SH-SY5Y (cell line): Measurements from ENCODE around the gene PPP1R8.

ENCODE experiments used
- GATA2 ChIP-seq: IDR thresholded peaks from 2 replicates; pipeline ENCODE4 v1.6.1; 2011; ENCODE audit warnings: mild to moderate bottlenecking, low read depth, low read length
- GATA3 ChIP-seq: IDR thresholded peaks from 2 replicates; pipeline ENCODE4 v1.6.1; 2011; ENCODE audit warnings: low read depth, mild to moderate bottlenecking, low read length, moderate library complexity

The PPP1R8 gene

DNA sequence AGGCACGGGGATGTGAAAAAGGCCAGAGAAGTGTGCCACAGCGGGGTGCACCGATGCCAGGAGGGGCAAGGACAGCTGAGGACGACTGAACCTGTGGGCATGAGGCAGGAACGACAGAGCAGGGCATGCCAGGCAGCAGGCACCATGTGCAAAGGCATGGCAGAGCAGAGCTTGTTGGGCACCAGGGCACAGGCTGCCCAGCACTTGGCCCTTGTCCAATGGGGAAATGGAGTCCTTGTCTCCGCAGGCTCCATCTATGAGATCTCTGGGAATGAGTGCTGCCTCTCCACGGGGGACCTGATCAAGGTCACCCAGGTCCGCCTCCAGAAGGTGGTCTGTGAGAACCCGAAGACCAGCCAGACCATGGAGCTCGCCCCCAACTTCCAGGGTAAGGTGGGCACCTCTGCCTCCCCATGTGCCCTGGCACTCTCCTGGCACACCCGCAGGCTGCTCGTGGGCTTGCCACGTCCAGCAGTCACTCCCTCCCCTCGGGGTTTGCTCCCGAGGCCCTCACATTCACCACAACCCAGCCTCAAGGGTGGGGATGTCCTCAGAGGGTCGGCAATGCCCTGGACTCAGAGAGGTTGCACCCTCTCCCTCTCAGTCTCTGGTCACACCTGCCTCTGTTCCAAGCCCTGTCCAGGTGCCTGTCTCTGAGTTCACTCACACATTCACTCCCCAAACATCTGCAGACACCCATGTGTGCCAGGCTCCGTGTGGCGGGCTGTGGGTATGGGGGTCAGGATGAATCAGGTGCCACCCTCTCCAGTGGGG is 45.9 kb downstream of the PPP1R8 start:
- TF ChIP-seq GATA2 (no peak), GATA3 (no peak)

DNA sequence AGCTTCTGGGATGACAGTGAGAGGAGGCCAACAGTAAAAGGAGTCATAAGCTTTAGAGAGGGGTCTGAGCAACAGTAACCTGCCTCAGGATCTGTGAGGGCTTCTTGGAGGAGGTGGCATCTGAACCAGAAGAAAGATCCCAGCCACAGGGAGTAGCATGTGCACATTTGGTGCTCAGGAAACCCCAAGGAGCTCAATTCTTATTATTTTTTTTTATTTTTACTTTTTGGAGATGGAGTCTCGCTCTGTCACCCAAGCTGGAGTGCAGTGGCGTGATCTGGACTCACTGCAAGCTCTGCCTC is 46.5 kb downstream of the PPP1R8 start:
- TF ChIP-seq GATA2 (no peak), GATA3 (no peak)

DNA sequence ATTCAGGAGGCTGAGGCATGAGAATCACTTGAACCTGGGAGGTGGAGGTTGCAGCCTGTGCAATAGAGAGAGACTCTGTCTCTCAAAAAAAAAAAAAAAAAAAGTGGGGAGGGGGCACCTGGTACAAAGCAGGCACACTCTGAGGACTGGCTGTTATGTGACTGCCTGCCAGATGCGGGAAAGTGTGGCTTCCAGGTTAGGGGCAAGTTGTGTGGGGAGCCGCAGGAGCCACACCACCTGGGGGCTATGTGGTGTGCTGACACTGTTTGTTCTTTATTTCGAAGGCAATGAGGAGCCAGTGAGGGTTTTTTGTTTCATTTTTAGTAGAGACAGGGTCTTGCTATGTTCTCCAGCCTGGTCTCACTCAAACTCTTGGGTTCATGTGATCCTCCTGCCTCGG is 47.5 kb downstream of the PPP1R8 start:
- TF ChIP-seq GATA2 (no peak), GATA3 (no peak)

DNA sequence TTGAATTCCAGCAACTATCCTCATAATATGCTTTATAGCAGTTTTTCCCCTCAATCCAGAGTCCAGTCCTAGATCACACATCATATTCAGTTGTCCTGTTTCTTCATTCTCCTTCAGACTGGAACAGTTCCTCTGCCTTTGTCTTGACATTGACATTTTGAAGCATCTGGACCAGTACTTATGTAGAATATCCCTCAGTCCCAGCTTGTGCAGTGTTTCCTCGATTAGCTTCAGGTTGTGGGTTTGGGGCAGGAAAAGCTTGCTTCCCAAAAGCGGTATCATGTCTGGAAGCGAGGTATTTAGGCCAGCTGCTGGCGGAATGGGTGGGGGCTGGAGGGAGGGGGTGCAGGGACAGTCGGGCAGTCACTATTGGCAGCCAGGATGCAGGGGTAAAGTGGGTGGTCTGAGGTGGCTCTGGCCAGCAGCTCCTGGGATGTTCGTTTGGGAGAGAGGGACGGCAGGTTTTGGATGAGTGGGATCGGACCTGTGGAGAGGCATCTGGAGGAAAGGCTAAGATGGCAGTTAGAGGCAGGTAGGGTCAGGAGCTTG is 48.3 kb downstream of the PPP1R8 start:
- TF ChIP-seq GATA2 (no peak), GATA3 (no peak)

GRCh38 chr1:27879374-27880082 is 48.9 kb downstream of the PPP1R8 start:
- no peak for TF ChIP-seq GATA3
- 0 out of 2 replicates have a peak, but pooled peaks have one; percentile 31 for TF ChIP-seq GATA2

DNA sequence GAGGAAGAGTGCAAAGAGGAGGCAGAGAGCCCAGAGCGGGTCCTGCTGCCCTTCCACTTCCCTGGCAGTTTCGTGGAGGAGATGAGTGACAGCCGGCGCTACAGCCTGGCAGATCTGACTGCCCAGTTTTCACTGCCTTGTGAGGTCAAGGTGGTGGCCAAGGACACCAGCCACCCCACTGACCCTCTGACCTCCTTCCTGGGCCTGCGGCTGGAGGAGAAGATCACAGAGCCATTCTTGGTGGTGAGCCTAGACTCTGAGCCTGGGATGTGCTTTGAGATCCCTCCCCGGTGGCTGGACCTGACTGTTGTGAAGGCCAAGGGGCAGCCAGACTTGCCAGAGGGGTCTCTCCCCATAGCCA is 51.9 kb downstream of the PPP1R8 start:
- no peak for TF ChIP-seq GATA3
- no peak for TF ChIP-seq GATA2

GRCh38 chr1:27883536-27883935 is 53.0 kb downstream of the PPP1R8 start:
- TF ChIP-seq GATA2 (no peak), GATA3 (no peak)

DNA sequence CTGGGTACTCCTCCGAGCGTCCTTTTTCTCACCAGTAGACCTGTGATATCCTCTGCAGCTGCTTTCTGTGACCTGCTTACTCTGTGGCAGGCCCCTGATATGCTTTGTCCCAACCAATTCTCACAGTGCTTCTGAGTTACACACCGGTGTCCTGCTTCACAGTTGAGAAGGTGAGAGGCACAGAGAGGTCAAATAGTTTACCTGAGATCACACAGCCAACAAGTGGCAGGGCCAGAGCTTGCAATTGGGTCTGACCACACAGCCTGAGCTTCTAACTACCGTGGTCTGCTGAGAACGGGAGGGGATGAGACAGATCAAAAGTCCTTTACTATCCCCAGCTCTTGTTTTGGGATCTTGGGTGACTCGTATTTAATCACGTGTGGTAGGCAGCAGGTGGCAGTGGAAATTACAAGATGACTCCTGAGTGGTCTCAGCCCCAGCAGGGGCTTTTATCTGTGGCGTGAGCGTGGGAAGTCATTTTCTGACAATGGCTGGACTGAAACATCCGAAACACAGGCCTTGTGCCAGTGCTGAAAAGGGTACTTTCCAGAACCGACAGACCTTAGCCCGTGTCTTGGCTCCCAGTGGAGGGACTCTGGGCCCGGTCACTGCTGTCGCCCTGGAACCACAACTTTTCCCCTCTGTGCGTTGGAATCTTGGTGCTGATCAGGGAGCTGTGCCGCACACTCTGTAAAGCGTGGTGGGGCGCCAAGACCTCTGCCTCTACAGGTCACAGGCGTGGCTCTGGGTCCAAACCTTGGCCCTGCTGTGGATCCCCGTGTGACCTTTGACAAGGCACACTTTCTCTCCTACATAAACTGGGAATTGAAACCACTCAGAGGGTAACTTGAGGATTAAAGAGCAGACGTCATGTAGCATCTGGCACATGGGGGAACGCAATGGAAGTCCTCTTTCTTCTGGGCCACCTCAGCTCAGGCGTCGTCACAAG is 53.7 kb downstream of the PPP1R8 start:
- TF ChIP-seq GATA3, result no peak
- TF ChIP-seq GATA2, result no peak

DNA sequence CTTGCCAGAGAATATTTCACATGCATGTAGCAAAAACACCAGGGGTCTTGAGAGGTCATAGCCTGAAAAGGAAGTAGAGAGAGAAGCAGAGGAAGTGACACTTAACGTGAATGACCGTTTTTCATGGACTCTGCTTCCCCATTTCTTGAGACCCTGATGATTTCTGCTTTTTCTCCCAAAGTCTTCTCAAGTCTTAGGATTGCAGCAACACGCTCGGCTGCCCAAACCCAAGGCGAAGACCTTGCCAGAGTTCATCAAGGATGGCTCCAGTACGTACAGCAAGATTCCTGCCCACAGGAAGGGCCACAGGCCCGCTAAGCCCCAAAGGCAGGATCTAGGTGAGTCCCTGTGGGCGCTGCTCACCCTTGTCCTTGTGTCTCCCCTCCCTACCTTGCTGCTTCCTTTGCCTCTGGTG is 54.5 kb downstream of the PPP1R8 start:
- no peak for TF ChIP-seq GATA2
- no peak for TF ChIP-seq GATA3

DNA sequence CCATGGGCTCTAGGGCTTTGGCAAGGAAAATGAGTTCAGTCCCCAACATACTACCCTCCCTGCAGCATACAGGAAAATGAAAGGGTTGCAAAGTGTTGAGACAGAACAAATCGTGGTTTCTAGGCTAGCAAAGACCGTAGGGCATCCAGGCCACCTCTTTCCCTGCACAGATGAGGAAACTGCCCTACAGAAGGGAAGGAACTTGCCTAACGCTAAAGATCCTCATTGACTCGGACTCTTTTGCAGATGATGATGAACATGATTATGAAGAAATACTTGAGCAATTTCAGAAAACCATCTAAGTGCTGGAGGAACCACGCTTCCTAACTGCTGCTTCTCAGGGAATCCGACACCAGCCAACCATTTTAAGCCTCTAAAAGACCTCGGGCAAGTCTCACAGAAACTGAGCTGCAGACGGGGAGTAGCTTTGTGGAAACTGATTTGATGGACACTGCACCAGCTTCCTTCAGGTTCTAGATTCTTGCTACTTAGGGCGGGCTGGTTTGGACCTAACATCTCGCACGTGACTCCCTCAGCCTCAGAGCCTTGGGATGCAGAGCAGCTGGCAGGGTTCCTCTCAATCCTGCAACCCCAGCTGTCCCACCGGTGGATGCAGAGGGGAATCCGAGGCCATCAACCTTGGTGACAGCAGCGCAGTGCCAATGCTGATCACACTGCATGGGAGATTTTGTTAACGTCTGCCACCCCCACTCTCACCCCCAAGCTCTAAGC is 55.2 kb downstream of the PPP1R8 start:
- TF ChIP-seq GATA2 (no peak), GATA3 (no peak)

- TF ChIP-seq GATA2 (no peak), GATA3 (no peak)
These were observed 55.7 kb downstream of the PPP1R8 start for GRCh38 chr1:27886353-27886679.

- no peak for TF ChIP-seq GATA3
- no peak for TF ChIP-seq GATA2
These were observed 56.2 kb downstream of the PPP1R8 start for GRCh38 chr1:27886744-27887143.

GRCh38 chr1:27887215-27888021 is 56.8 kb downstream of the PPP1R8 start:
- TF ChIP-seq GATA3, result no peak
- TF ChIP-seq GATA2, result no peak

GRCh38 chr1:27889506-27889905 is 58.9 kb downstream of the PPP1R8 start:
- TF ChIP-seq GATA3, result no peak
- TF ChIP-seq GATA2, result no peak
